IPS-18a (cell line): ENCODE measurements around the gene TMOD1.

ENCODE experiments used
- H3K27ac ChIP-seq: one replicate; pipeline ENCODE4 v1.5.1; 2013; ENCODE audit warnings: low read length
- H3K27me3 ChIP-seq: one replicate; pipeline ENCODE4 v1.6.1; 2013; ENCODE audit warnings: mild to moderate bottlenecking, low read length; ENCODE audit not compliant: control insufficient read depth, insufficient read depth
- H3K36me3 ChIP-seq: one replicate; pipeline ENCODE4 v1.6.1; 2013; ENCODE audit warnings: low read depth, low read length; ENCODE audit not compliant: control insufficient read depth
- H3K4me1 ChIP-seq: one replicate; pipeline ENCODE4 v1.6.1; 2013; ENCODE audit warnings: low read depth, low read length; ENCODE audit not compliant: control insufficient read depth
- H3K4me3 ChIP-seq: one replicate; pipeline ENCODE4 v1.5.1; 2013; ENCODE audit warnings: low read length
- H3K9ac ChIP-seq: one replicate; pipeline ENCODE4 v1.6.1; 2013; ENCODE audit warnings: mild to moderate bottlenecking, low read length, moderate library complexity
- H3K9me3 ChIP-seq: one replicate; pipeline ENCODE4 v1.6.1; 2013; ENCODE audit warnings: low read depth, low read length; ENCODE audit not compliant: control insufficient read depth

TMOD1 gene

DNA sequence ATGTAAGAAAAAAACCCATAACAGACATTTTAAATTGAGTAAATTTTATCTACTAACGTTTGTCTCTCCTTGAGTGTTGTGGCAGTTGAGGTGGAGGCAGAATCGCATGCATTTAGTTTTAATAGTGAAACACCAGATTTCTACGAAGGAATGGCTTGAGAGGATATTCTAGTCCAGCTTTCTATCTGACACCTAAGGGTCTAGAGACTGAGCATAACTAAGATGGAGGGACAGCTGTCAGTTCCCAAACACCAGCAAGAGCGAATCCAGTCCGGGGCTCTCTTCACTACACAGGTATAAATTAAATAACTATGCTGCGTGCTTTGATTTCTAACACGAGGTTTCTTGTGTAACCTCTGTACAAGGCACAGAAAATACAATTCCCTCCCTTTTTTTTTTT lies 133.6 kb downstream of the TMOD1 start:
- H3K4me3 ChIP-seq: peak overlapping the region; percentile 73
- H3K36me3 ChIP-seq: no peaks in the 10 kb centered on the region
- H3K27ac ChIP-seq: no peak overlapping the region
- H3K27me3 ChIP-seq: no peaks in the 10 kb centered on the region
- peaks cover 4% of the 10 kb centered on the region for H3K4me1 ChIP-seq
- H3K9me3 ChIP-seq: no peaks in the 10 kb centered on the region
- H3K9ac ChIP-seq: peak overlapping the region; percentile 94

DNA sequence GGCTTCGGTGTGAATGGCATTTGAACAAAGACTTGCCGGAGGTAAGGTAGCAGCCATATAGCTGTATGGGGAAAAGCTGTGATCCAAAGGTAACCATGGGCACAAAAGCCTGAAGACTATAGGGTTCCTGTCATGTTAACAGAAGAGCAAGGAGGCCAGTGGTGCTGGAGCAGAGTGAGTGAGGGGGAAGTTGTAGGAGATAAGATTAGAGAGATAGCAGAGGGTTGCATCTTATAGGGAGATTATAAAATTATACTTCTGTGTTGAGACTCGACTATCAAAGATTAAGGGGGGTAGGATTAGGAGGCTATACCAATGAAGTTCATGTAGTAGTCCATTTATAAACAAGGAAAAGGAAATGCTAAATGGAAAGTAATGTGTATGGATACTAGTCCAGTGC lies 135.4 kb downstream of the TMOD1 start:
- Histone ChIP-seq H3K27me3 (no peaks in the 10 kb centered on the region), H3K4me3 (no peak overlapping the region), H3K9me3 (no peaks in the 10 kb centered on the region), H3K4me1 (peaks cover 4% of the 10 kb centered on the region), H3K27ac (no peak overlapping the region), H3K9ac (no peak overlapping the region), H3K36me3 (peaks cover 11% of the 10 kb centered on the region)

DNA sequence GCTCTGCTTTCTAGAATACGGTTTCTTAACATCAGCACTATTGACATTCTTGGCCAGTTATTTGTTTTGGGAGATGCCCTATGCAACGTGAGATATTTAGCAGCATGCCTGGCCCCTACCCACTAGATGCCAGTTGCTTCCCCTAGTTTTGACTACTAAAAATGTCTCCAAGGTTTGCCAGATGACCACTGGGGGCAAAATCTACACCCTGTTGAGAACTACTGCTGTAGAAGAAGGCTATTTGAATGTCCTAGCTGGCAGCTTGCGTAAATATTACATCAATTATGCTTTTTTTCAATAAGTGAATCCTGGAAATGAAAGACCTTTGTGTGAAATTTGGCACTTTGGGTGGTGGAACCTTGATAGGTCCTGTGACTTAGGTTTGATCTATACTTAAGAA lies 137.2 kb downstream of the TMOD1 start:
- H3K4me3 ChIP-seq: no peak overlapping the region
- no peak overlapping the region for H3K27ac ChIP-seq
- peaks cover 29% of the 10 kb centered on the region for H3K36me3 ChIP-seq

DNA sequence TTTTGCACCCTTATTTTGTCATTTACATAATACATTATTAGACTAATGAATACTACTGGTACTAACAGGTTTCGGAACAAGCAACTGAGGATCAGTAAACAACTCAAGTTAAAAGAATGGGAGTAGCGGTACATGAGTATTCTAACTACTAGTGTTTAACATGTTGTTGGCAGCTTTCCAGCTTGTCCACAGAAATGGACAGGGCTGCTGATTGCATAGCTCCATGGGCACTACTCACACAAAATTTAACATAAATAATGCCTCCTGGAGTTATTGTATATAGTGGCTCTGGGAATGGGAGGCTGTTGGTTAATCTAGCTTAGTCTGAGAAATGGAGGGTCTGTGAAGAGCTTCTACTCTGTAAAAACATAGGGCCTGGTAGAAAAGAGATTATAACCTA lies 138.9 kb downstream of the TMOD1 start:
- H3K27ac ChIP-seq: no peak overlapping the region
- H3K4me1 ChIP-seq: peaks cover 4% of the 10 kb centered on the region
- H3K4me3 ChIP-seq: no peak overlapping the region
- no peaks in the 10 kb centered on the region for H3K9me3 ChIP-seq
- H3K9ac ChIP-seq: no peak overlapping the region
- H3K36me3 ChIP-seq: peaks cover 44% of the 10 kb centered on the region
- H3K27me3 ChIP-seq: no peaks in the 10 kb centered on the region

More for the DNA sequence above, 137.2 kb downstream of the TMOD1 start:
- H3K9me3 ChIP-seq: no peaks in the 10 kb centered on the region
- peaks cover 4% of the 10 kb centered on the region for H3K4me1 ChIP-seq
- H3K9ac ChIP-seq: no peak overlapping the region
- no peaks in the 10 kb centered on the region for H3K27me3 ChIP-seq

DNA sequence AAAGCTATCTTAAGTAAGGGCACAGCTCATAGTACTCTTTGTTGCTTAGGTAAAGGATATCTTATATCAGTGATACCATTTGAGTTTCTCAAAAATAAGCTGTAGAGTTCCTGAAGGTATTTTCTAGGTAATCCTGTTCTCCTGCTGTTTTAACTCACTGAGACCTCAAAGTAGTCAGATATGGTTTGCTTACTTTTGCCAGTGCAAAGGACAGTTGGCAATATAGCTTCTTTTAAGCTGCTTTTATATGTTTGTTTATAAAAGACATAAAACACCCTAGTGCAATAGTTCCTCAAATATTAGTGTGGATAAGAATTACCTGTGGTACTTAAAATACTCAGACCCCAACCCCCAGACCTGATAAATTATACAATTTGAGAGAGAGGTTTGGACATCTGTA lies 144.3 kb downstream of the TMOD1 start:
- no peaks in the 10 kb centered on the region for H3K9me3 ChIP-seq
- H3K36me3 ChIP-seq: peaks cover 90% of the 10 kb centered on the region
- H3K4me3 ChIP-seq: no peak overlapping the region
- no peaks in the 10 kb centered on the region for H3K27me3 ChIP-seq
- no peak overlapping the region for H3K9ac ChIP-seq
- H3K27ac ChIP-seq: no peak overlapping the region
- H3K4me1 ChIP-seq: no peaks in the 10 kb centered on the region

DNA sequence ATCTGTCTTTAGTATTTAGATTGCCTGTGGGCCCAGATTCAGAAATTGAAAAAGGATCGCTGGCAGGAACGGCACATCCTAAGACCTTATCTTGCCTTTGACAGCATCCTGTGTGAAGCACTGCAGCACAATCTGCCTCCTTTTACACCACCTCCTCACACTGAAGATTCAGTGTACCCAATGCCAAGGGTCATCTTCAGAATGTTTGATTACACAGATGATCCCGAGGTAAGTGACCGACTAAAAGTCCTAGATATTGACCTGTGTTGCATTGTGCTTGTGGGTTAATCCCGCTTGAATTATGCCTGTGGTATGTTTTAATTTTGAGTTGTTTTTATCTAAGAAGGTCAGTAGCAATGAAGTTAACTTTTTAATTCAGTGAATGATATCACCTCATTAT lies 146.5 kb downstream of the TMOD1 start:
- Histone ChIP-seq H3K4me1 (no peaks in the 10 kb centered on the region), H3K36me3 (peaks cover 87% of the 10 kb centered on the region), H3K9ac (no peak overlapping the region), H3K9me3 (no peaks in the 10 kb centered on the region), H3K4me3 (no peak overlapping the region), H3K27me3 (no peaks in the 10 kb centered on the region), H3K27ac (no peak overlapping the region)
